ENCODE data around the gene HNRNPLL. TPM values are rescaled to one million over a fixed set of nuclear protein-coding genes. Genes with fewer than 3 reads are reported as not detected.

Gene HNRNPLL
- total and polyA plus RNA-seq, 8 donors, result 4.9 to 20.8 (median 14.3) TPM

Other genes starting within 250 kb of the HNRNPLL start
- 10 to 100 TPM; 15.5 to 30.1 (median 19.7) TPM for gene ATL2, start 225.7 kb downstream of the HNRNPLL start, total RNA-seq
- gene ATL2, start 225.7 kb downstream of the HNRNPLL start, polyA plus RNA-seq, result 10 to 100 TPM in 1 of 2 donors, 1 to 10 TPM in 1; 8.4 to 20.5 TPM
- 10 to 100 TPM in 1 of 6 donors, 1 to 10 TPM in 5; 6.3 to 10.9 (median 7.4) TPM for gene GALM, start 63.2 kb upstream of the HNRNPLL start, total RNA-seq
- 1 to 10 TPM; 5.4 to 7.6 TPM for gene GALM, start 63.2 kb upstream of the HNRNPLL start, polyA plus RNA-seq
- gene SRSF7, start 148.4 kb upstream of the HNRNPLL start, total RNA-seq, result 10 to 100 TPM; 27.4 to 60.8 (median 39.9) TPM
- gene SRSF7, start 148.4 kb upstream of the HNRNPLL start, polyA plus RNA-seq, result 100 to 1,000 TPM in 1 of 2 donors, 10 to 100 TPM in 1; 75.4 to 119 TPM
- gene GEMIN6, start 175.3 kb upstream of the HNRNPLL start, total RNA-seq, result 1 to 10 TPM; 2.8 to 7.2 (median 5.3) TPM
- gene GEMIN6, start 175.3 kb upstream of the HNRNPLL start, polyA plus RNA-seq, result 1 to 10 TPM; 3.7 to 6.0 TPM